ENCODE measurements around the gene STXBP6. TPM values are rescaled to one million over a fixed set of nuclear protein-coding genes. Genes with fewer than 3 reads are reported as not detected.
A peak's percentile ranks its signal among the peaks of the same experiment; 100 is the strongest.

The STXBP6 gene
- total RNA-seq, 1 donor from 2014 or later = 0.63 TPM

DNA sequence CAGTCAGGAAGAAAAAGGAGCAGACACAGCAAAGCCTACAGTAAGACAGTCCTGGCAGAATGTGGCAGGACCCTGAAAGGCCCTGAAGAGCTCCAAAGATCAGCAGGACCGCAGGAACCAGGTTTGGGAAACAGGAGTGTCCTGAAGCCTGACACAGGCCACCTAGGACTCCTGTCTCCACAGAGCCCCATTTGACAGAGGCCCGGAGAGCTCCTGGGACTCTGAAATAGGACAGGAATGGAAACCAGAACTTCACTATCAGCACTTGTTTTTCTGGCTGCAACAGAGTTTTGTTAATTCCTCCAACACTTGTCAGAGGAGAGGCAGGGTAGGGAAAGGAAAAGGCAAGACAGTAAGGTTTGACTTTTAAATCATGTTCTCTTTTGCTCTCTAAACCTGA is 12.9 kb downstream of the STXBP6 start:
- DNase-seq (ENCODE audit: low read depth) = no peak
- no peak overlapping the region for H3K4me3 ChIP-seq (ENCODE audit: low read depth, low read length)
- TF ChIP-seq, protein P1, sequence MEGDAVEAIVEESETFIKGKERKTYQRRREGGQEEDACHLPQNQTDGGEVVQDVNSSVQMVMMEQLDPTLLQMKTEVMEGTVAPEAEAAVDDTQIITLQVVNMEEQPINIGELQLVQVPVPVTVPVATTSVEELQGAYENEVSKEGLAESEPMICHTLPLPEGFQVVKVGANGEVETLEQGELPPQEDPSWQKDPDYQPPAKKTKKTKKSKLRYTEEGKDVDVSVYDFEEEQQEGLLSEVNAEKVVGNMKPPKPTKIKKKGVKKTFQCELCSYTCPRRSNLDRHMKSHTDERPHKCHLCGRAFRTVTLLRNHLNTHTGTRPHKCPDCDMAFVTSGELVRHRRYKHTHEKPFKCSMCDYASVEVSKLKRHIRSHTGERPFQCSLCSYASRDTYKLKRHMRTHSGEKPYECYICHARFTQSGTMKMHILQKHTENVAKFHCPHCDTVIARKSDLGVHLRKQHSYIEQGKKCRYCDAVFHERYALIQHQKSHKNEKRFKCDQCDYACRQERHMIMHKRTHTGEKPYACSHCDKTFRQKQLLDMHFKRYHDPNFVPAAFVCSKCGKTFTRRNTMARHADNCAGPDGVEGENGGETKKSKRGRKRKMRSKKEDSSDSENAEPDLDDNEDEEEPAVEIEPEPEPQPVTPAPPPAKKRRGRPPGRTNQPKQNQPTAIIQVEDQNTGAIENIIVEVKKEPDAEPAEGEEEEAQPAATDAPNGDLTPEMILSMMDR (conservative IDR thresholded peaks at IDR 0.05; ENCODE audit: low read depth, low read length) = no peak

DNA sequence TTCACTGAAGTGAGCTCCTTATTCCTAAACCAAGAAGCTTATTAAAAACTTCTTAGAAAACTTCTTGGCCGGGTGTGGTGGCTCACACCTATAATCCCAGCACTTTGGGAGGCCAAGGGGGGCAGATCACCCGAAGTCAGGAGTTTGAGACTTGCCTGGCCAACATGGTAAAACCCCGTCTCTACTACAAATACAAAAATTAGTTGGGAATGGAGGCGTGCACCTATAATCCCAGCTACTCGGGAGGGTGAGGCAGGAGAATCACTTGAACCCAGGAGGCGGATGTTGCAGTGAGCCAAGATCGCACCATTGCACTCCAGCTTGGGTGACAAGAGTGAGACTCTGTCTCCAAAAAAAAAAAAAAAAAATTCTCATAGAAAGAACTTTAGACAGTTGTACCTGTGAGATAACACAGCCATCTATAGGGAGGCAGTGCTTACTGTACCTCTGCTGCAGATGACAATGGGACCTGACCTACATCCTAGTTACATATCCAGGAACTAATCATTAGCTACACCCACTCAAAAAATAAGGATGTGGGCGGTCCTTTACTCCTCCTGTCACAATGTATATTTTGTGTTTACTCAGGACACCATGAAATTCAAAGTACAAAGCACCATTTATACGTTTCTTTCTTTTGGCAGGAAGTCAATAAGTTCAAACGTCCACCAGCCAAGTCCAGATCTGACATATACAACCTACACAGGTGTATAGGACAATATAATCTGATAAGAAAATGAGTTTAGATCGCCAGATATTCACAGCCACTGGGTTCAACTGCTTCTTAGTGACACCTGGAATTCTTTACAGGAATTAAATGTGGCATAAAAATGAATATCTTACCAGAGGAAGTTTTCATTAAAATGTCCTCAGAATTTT is 14.9 kb downstream of the STXBP6 start:
- DNase-seq (ENCODE audit: low read depth) = no peak
- no peak overlapping the region for H3K4me3 ChIP-seq (ENCODE audit: low read depth, low read length)
- TF ChIP-seq, protein P1 (conservative IDR thresholded peaks at IDR 0.05; ENCODE audit: low read depth, low read length) = no peak

DNA sequence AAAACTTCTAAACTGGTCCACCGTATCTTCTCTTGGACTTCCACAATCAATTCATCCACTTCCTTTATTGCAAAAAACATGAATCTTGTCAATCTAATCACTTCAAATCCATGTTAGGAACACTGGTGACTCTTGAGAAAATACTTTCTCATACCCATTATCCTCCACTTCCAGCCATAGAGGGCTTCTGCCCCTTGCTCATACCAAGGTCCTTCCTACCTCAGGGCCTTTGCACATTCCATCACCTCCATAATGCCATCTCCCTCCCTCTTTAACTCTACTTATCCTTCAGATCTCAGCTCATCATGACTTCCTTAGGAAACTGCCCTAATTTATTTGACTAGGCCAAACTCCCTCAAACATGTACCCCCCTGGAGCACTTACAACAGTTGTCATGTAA is 16.6 kb downstream of the STXBP6 start:
- DNase-seq (ENCODE audit: low read depth) = no peak
- H3K4me3 ChIP-seq (ENCODE audit: low read depth, low read length) = no peak overlapping the region
- TF ChIP-seq, protein P1 (conservative IDR thresholded peaks at IDR 0.05; ENCODE audit: low read depth, low read length) = no peak

DNA sequence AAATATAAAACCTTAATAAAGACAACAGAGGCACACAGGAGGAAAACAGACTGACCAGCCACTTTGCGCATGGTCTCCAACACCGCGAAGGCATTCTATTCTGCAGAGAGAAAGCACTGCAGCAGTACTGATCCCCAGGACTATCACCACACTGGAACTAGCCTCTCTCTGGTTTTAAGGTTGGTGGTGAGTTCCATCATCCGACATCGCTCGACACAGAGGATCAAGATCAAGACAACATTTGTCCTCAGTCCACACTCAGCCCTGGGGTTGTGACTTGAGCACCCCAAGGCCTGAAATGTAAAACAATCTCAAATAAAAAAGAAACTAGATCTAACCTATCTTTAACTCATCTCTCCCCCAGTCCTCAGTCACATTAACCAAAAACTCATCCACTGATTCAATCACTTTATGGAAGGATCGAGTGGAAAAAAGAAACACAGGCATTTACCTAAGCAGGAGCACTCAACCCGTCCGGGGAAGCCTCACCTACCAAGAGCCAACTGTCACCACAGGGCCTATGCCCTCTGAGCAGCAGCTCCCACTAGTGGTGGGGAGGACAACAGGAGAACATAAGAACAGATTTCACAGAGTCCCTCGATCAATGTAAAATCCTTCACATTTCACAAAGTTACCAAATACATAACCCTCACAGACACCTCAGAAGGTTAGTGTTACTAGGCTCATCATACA is 17.7 kb downstream of the STXBP6 start:
- no peak for DNase-seq (ENCODE audit: low read depth)
- TF ChIP-seq, protein P1 (conservative IDR thresholded peaks at IDR 0.05; ENCODE audit: low read depth, low read length) = peak; percentile 68
- H3K4me3 ChIP-seq (ENCODE audit: low read depth, low read length) = peak overlapping the region; percentile 1

DNA sequence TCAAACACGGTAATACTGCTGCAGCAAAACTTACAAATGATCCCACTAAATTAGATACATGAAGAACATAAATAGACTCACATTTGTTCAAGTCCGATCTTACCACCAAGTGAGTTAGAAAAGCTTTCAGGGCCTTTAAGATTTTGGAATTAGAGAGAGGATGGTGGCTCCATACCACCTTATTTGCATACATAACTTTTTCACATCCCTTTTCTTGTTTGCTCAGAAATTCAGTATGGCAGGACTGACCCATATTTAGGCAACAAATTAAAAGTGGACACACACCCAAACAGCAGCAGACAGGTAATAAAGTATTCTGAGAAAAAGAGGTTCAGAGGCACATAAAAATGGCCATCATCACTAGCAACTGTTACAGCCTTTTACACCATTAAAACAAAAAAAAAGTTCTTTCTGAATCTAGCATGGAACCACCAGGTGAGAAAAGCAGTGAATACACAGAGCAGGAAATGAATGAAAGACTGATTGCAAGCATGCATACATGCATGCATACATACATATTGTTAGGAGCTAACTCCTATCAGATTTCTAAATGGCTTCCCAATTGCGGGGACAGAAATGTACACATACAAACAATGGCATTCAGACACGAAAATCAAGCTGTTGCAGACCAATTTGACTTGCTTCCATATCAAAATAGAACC is 23.3 kb downstream of the STXBP6 start:
- TF ChIP-seq, protein P1 (conservative IDR thresholded peaks at IDR 0.05; ENCODE audit: low read depth, low read length) = no peak
- H3K4me3 ChIP-seq (ENCODE audit: low read depth, low read length) = no peak overlapping the region
- no peak for DNase-seq (ENCODE audit: low read depth)

DNA sequence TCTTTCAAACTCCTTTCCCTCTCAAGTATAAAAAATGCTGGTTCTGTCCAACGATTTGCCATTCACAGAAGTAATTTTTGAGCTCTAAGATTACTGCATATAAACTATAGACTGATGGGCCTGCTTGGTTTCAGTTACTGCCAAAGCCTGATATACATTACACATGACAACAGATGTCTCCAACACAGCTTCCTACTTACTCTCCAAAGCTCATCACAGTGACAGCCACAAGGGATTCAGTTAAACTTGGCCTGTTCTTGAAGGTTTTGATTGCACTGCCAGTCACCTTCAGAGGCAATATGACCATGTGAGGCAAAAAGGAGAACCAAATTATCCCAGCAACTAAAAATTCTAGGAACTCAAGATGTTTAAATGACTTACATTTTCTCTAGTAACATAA is 30.1 kb downstream of the STXBP6 start:
- TF ChIP-seq, protein P1 (conservative IDR thresholded peaks at IDR 0.05; ENCODE audit: low read depth, low read length) = no peak
- DNase-seq (ENCODE audit: low read depth) = no peak
- no peak overlapping the region for H3K4me3 ChIP-seq (ENCODE audit: low read depth, low read length)
